Mammary epithelial cell (primary cell): ENCODE results near the gene UCKL1.

Experiments used
- CTCF ChIP-seq, 2 donors: IDR thresholded peaks in 1 of 2; conservative IDR thresholded peaks in 1 of 2; 2 replicates each; pipeline ENCODE4 v1.5.1; 2011 to 2012; ENCODE audit warnings: inconsistent platforms in 2 of 2, low read length in 2 of 2, mild to moderate bottlenecking in 2 of 2, control low read depth in 1 of 2, low read depth in 1 of 2; ENCODE audit not compliant: insufficient read depth in 1 of 2; ENCODE audit errors: extremely low read depth in 1 of 2
- EZH2 ChIP-seq: IDR thresholded peaks from 2 replicates; pipeline ENCODE4 v1.6.1; 2012; ENCODE audit warnings: low read length, inconsistent platforms, borderline replicate concordance

- TF ChIP-seq CTCF (conservative IDR thresholded peaks at IDR 0.05 in 1 of 2, IDR thresholded peaks at IDR 0.05 in 1 of 2; ENCODE audit: extremely low read depth in 1 of 2, insufficient read depth in 1 of 2, low read depth in 1 of 2, low read length in 2 of 2) (no peak), EZH2 (no peak)
Observed at GRCh38 chr20:63893999-63894357, 62.2 kb downstream of the UCKL1 start.
